ENCODE measurements around the gene CCDC51. TPM values are rescaled to one million over a fixed set of nuclear protein-coding genes. Genes with fewer than 3 reads are reported as not detected.

The CCDC51 gene
- total RNA-seq, 4 donors from 2014 or later: 2.6 to 11.1 (median 7.8) TPM

DNA sequence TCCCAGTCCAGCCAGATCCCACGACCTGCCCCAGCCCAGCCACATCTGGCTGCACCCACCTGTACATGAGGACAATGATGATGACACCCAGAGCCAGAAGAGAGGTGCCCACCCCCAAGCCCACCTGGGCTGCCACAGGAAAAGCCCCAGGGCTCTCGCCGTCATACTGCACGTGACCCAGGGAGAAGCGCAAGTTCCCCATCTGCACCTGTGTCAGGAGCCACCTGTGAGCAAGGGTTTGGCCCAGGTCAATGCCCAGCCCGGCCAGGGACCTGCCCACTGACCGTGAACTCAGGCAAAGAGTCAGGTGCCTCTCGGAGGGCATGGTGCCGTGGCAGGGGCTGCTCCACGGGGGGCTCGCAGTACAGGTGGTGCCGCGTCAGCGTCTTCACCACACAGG is 26.3 kb downstream of the CCDC51 start:
- no peak overlapping the region for H3K27ac ChIP-seq
- no peak for TF ChIP-seq POLR2A (IDR thresholded peaks at IDR 0.05)
- TF ChIP-seq, protein P1, sequence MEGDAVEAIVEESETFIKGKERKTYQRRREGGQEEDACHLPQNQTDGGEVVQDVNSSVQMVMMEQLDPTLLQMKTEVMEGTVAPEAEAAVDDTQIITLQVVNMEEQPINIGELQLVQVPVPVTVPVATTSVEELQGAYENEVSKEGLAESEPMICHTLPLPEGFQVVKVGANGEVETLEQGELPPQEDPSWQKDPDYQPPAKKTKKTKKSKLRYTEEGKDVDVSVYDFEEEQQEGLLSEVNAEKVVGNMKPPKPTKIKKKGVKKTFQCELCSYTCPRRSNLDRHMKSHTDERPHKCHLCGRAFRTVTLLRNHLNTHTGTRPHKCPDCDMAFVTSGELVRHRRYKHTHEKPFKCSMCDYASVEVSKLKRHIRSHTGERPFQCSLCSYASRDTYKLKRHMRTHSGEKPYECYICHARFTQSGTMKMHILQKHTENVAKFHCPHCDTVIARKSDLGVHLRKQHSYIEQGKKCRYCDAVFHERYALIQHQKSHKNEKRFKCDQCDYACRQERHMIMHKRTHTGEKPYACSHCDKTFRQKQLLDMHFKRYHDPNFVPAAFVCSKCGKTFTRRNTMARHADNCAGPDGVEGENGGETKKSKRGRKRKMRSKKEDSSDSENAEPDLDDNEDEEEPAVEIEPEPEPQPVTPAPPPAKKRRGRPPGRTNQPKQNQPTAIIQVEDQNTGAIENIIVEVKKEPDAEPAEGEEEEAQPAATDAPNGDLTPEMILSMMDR (IDR thresholded peaks at IDR 0.05): no peak
- no peaks in the 10 kb centered on the region for H3K27me3 ChIP-seq
- H3K4me3 ChIP-seq: no peak overlapping the region
- intact Hi-C loops (cut with DNase I; ENCODE audit: low total_unique reads): no loop called here
- no peaks in the 10 kb centered on the region for H3K4me1 ChIP-seq
- DNase-seq: no peak
- H3K36me3 ChIP-seq: no peaks in the 10 kb centered on the region
- H3K9me3 ChIP-seq: no peaks in the 10 kb centered on the region

GRCh38 chr3:48413086-48413485 is 26.8 kb downstream of the CCDC51 start:
- no peaks in the 10 kb centered on the region for H3K36me3 ChIP-seq
- no peaks in the 10 kb centered on the region for H3K4me1 ChIP-seq
- TF ChIP-seq, protein P1 (IDR thresholded peaks at IDR 0.05): no peak
- TF ChIP-seq POLR2A (IDR thresholded peaks at IDR 0.05): no peak
- no peak overlapping the region for H3K27ac ChIP-seq
- H3K4me3 ChIP-seq: no peak overlapping the region
- no peaks in the 10 kb centered on the region for H3K9me3 ChIP-seq
- intact Hi-C loops (cut with DNase I; ENCODE audit: low total_unique reads): no loop called here
- no peak for DNase-seq
- no peaks in the 10 kb centered on the region for H3K27me3 ChIP-seq

DNA sequence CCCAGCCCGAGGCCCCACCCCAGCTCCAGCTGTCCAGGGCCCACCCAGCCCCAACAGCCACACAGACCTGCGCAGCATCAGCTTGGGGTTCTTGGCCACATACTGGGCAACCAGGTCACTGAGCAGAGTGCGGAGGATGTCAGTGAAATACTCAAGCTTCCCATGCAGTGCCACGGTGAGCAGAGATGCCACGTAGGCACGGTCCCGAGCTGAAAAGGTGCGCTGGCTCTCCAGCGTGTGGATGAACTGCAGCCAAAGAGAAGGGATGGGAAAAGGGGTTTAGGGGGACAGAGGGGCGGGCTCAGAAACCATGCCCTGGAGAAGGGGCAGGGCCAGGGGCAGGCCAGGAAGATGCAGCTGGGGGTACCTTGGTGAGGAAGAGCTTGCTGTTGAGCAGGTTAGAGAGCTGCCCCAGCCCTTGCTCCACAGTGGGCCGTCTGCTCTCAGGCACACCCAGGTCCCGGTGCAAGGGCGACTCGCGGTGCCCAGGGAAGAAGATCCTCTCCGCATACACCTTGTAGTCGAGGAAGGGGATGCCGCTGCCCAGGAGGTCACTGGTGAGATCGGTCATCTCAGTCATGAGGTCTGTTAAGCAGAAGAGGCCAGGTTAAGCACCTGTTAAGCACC is 27.4 kb downstream of the CCDC51 start:
- intact Hi-C loops (cut with DNase I; ENCODE audit: low total_unique reads): no loop called here
- Histone ChIP-seq H3K4me3 (no peak overlapping the region), H3K36me3 (no peaks in the 10 kb centered on the region), H3K9me3 (no peaks in the 10 kb centered on the region), H3K27ac (no peak overlapping the region), H3K27me3 (no peaks in the 10 kb centered on the region), H3K4me1 (no peaks in the 10 kb centered on the region)
- DNase-seq: no peak
- TF ChIP-seq, protein P1 (IDR thresholded peaks at IDR 0.05): no peak
- TF ChIP-seq POLR2A (IDR thresholded peaks at IDR 0.05): no peak

DNA sequence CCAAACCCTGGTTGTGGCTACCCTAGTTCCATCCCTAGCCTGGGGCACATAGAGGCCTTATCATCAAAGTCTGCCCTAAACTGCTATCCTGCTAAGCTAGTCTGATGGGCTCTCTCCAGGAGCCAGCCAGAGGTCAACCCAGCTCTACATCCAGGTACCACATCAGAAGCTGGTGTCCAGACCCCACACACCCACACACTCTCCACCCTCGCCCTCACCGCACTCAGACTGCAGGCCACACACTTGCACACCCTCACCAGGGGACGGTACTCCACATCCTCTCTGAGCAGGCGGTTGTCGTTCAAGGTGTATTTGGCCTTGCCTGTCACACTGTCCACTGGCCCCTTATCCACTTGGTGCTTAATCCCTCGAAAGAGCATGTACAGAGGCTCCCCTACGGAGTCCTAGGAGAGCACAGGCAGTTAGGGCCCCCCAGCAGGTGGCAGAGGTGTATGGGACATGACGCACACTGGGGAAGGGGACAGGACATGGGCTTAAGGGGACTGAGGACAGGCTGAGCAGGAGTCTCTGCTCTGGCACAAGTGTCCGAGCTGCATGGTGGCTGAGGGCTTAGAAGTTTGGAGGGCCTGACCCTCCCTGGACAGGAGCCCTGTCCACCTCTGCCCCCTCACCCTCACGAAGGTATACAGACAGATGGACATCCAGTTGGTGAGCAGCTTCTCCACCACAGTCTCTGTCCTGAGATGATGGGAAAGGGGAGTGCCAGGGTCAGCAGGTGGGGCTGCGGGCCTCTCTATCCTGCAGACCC is 28.1 kb downstream of the CCDC51 start:
- no peaks in the 10 kb centered on the region for H3K9me3 ChIP-seq
- no peak for TF ChIP-seq POLR2A (IDR thresholded peaks at IDR 0.05)
- TF ChIP-seq, protein P1 (IDR thresholded peaks at IDR 0.05): no peak
- H3K4me3 ChIP-seq: no peak overlapping the region
- no peaks in the 10 kb centered on the region for H3K4me1 ChIP-seq
- intact Hi-C loops (cut with DNase I; ENCODE audit: low total_unique reads): no loop called here
- no peaks in the 10 kb centered on the region for H3K27me3 ChIP-seq
- H3K36me3 ChIP-seq: no peaks in the 10 kb centered on the region
- no peak for DNase-seq
- H3K27ac ChIP-seq: no peak overlapping the region

DNA sequence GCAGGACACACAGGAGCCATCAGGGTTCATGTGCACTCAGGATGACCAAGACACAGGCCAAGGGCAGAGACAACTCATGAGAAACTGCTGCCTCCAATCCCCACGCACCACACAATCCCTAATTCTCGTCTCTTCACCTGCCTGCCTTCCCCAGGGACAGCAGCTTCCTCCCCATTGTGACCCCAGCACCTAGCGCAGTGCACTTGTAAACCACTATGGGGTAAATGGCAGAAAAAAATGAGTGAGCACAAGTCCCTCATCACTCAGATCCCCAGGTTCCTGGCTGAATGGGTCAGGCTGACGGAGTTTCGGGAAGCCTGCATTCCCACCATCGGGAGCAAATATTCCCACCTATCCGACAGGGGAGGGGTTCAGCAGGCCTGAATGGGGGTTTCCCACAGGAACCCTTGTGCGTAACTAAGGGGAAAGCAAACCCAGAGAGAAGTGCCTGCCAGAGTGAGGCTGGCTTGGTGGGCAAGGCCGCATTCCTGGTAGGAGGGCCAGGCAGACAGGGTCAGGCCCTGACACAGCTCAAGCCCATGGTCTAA is 28.8 kb downstream of the CCDC51 start:
- Histone ChIP-seq H3K27ac (no peak overlapping the region), H3K27me3 (no peaks in the 10 kb centered on the region), H3K36me3 (no peaks in the 10 kb centered on the region), H3K4me1 (no peaks in the 10 kb centered on the region), H3K4me3 (no peak overlapping the region), H3K9me3 (no peaks in the 10 kb centered on the region)
- intact Hi-C loops (cut with DNase I; ENCODE audit: low total_unique reads): no loop called here
- DNase-seq: peak in 1 of 2 donors; percentile 8
- TF ChIP-seq POLR2A (IDR thresholded peaks at IDR 0.05): no peak

Measured in uterus (tissue), 4 donors.